HCEC 1CT (cell line): ENCODE data around the gene EIF3D.
A peak's percentile ranks its signal among the peaks of the same experiment; 100 is the strongest.

ENCODE experiments used
- DNase-seq: peaks from one replicate; pipeline ENCODE4 v3.0.0-alpha.2; 2017

The EIF3D gene

GRCh38 chr22:36505998-36506635, 22.8 kb downstream of the EIF3D start:
- no peak for DNase-seq

- DNase-seq = peak; percentile 21
Measured at GRCh38 chr22:36497910-36498665, 30.9 kb downstream of the EIF3D start.

DNA sequence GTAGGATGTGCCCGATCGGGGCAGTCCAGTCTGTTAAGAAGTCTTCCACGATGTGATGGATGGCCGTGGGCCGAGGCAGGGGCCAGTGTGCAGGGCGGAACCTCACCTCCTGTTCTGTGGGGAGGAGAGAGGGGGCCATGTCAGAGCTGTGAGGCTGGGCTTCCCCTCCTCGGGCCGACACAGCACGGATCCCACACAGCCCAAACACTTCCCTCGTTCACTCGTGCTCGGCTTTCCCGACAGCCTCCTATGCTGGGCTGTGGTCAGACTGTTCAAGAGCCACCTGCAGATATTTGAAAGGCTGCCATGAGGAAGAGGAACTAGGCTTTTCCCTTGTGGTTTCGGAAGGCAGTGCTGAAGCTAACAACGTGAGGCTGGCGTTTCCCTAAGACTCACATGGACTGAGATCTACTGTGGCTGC, 35.3 kb downstream of the EIF3D start:
- no peak for DNase-seq

GRCh38 chr22:36492109-36492508, 36.9 kb downstream of the EIF3D start:
- DNase-seq = no peak

DNA sequence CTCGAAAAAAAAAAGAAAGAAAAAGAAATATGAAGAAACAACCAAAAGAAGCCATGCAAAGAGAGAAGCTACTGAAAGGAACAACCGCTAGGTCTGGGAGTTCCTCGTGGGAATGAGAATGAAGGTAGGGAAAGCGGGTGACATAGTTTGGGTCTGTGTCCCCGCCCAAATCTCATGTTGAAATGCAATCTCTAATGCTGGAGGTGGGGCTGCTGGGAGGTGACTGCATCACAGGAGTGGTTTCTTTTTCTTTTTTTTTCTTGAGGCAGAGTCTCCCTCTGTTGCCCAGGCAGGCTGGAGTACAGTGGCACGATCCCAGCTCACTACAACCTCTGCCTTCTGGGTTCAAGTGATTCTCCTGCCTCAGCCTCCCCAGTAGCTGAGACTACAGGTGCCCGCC, 37.8 kb downstream of the EIF3D start:
- DNase-seq = no peak

- DNase-seq = peak; percentile 39
Measured at GRCh38 chr22:36486619-36487384, 42.2 kb downstream of the EIF3D start.

- peak; percentile 96 for DNase-seq
Measured at GRCh38 chr22:36481393-36482168, 47.4 kb downstream of the EIF3D start, which contains the start of gene TXN2. TXN2 (minus strand) TSS chr22:36481640; CDS start chr22:36480837, 803 bp downstream.

DNA sequence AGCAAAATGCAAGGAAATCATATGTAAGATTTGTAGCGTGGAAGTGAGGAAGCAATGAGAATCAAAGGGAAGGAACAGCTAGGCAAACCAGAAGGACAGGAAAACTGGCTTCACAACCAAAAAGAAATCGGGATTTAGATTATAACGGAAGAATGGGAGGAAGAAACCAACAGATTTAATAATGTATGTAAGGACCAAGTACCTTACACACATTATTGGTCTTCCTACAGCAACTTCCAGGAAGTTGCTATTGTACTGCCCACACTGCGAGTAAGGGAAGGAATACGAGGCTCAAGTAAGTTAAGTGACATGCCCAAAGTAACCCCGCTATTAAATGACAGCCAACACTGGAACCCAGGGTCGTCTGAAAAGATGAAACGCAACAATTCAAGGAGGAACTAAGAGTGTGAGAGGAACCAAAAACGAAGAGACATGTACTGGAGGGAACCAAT, 48.0 kb downstream of the EIF3D start:
- DNase-seq = no peak

GRCh38 chr22:36478966-36479365, 50.0 kb downstream of the EIF3D start:
- no peak for DNase-seq

- DNase-seq = no peak
Measured at GRCh38 chr22:36475341-36475740, 53.6 kb downstream of the EIF3D start.

- DNase-seq = no peak
Measured at GRCh38 chr22:36472689-36473088, 56.3 kb downstream of the EIF3D start.

DNA sequence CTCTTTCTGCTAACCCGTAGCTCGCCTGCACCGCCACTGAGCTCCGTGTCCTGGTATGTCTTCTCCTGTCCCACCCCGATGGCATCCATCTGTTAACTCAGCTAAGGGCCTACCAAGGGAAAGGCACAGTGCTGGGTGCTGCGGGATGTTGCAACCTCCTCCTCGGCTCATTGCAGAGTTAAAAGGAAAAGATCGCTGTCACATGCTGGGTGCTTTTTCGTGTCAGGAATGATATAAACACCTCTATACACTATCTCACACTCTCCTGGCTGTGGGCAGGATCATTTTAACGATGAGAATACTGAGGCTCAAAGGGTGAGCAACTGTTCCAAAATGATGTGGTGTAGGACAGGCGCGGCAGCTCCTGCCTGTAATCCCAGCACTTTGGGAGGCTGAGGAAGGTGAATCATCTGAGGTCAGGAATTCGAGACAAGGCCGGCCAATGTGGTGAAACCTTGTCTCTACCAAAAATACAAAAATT, 57.6 kb downstream of the EIF3D start:
- peak; percentile 92 for DNase-seq

GRCh38 chr22:36470994-36471331, 58.0 kb downstream of the EIF3D start:
- DNase-seq = peak; percentile 68

GRCh38 chr22:36470162-36470993, 58.6 kb downstream of the EIF3D start:
- peak; percentile 86 for DNase-seq

DNA sequence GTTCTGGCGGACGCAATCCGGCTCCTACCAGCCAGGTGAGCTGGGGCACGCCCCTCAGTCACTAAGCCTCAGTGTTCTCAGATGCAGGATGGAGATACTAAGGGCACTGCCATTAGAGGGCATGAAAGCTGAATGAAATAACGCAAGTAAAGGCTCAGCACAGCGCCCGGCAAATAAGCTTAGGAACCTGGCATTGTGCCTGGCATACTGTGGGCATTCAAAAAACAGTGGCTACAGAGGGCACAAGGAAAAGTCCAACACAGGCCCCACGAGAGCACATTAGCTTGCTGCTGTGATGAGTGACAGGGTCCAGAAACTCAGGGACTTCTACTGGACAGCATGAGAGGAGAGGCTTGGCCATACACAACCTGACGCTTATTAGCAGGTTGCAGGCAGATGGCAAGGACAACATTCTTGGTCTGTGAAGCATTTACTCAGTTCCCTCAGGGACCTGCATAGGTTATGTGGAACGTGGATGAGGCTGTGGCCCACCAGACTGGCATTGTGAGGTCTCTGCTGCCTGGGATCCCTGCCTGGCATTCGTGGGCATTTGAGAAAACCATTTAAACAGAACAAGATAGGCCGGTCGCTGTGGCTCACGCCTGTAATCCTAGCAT, 59.8 kb downstream of the EIF3D start:
- no peak for DNase-seq

DNA sequence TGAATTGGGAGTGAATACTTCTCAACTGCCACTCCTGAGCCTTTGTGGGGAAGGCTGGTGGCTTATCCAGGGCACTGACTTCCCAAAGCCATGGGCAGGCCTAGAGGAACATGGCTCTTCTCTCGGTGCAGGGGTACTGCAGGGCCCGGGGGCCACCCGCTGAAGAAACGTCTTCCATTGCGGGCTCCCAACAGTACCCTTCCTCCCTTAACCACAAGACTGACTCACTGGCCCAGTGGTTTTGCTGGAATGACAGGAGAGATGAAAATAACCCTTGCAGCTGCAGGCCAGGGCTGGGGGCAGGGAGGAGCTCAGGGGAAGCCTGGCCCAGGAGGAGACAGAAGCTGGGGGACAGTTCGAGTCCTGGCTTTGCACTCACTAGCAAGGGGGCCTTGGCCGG, 61.0 kb downstream of the EIF3D start:
- peak; percentile 97 for DNase-seq

DNA sequence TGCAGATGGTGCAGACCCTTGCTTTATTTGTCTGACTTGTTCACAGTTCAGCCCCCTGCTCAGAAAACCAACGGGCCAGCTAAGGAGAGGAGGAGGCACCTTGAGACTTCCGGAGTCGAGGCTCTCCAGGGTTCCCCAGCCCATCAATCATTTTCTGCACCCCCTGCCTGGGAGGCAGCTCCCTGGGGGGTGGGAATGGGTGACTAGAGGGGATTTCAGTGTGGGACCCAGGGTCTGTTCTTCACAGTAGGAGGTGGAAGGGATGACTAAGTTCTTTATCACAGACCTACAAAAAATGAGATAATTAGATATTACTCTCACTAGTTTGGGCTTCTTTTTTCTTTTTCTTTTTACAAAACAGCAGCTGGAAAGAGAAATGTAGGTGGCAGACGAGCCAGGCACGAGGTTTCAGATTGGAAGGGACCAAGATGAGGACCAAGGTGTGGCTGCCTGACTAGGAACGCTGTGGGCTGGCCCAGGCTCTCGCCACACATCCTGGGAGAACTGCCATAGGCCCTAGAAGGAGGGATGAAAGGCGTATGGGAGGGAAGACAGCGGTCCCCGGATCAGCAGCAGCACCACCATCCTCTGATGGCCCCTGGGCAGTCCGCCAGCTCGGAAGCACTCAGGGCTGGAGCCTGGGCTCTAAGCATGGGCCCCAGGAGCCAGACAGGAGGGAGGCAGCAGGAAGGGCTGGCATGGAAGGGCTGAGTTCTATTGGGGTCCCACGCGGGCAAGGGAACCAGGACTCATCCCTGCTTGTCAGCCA, 61.7 kb downstream of the EIF3D start:
- peak; percentile 88 for DNase-seq

GRCh38 chr22:36466258-36466657, 62.7 kb downstream of the EIF3D start:
- DNase-seq = no peak

DNA sequence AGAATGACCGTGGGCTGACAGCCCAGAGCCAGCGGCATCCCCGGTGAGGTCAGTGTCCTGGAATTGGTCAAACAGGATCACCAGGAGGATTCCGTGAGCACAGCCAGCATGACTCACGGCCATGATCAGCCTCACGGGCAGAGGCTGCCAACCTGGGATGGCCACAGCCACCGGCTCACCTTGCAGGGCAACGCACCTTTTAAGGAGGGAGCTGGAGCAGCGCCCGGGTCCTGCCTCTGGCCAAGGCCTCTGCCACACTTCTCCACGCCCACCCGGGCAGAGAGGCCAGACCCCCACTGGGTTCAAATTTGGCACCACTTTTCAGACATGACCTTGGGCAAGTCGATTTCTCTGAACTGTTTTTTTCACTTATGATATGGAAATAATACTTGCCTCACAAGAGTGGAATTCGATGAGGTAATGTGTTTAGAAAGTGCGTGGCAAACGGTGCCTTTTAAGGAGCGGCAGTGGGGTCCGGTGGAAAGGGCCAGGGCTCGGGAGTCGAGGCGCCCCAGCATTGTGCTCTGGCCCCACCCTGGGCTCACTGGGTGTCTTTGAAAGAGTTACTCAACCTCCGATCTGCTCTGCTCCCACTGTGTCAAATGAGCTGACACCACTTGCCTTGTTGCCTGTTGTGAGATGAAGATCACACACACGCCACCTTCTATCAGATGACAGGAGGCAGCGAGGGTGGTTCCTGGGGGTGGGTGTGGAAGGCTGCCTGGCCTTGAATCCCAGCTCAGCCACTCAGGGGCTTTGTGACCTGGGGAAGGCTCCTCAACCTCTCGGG, 63.5 kb downstream of the EIF3D start:
- DNase-seq = peak; percentile 97
